HFF-Myc (cell line): ENCODE measurements around the gene JAM3.

Source experiments
- DNase-seq: peaks from one replicate; pipeline ENCODE4 v3.0.0-alpha.2; 2011; ENCODE audit warnings: low read depth; ENCODE audit errors: extremely low read depth
- H3K4me3 ChIP-seq: replicated peaks from 2 replicates; pipeline ENCODE4 v1.5.1; 2011; ENCODE audit warnings: low read depth, mild to moderate bottlenecking, control low read depth, low read length
- TF ChIP-seq, protein P1 (sequence below): IDR thresholded peaks from 2 replicates; pipeline ENCODE4 v1.5.1; 2012; ENCODE audit warnings: mild to moderate bottlenecking, low read depth, low read length, control low read depth; ENCODE audit errors: missing control alignments

The JAM3 gene

GRCh38 chr11:134068829-134069425, at the start of gene JAM3:
Gene JAM3 (plus strand): TSS chr11:134069072. CDS start chr11:134069084, 12 bp downstream.
- TF ChIP-seq, protein P1, sequence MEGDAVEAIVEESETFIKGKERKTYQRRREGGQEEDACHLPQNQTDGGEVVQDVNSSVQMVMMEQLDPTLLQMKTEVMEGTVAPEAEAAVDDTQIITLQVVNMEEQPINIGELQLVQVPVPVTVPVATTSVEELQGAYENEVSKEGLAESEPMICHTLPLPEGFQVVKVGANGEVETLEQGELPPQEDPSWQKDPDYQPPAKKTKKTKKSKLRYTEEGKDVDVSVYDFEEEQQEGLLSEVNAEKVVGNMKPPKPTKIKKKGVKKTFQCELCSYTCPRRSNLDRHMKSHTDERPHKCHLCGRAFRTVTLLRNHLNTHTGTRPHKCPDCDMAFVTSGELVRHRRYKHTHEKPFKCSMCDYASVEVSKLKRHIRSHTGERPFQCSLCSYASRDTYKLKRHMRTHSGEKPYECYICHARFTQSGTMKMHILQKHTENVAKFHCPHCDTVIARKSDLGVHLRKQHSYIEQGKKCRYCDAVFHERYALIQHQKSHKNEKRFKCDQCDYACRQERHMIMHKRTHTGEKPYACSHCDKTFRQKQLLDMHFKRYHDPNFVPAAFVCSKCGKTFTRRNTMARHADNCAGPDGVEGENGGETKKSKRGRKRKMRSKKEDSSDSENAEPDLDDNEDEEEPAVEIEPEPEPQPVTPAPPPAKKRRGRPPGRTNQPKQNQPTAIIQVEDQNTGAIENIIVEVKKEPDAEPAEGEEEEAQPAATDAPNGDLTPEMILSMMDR: no peak
- peak within 1 kb of the TSS; percentile 77 for H3K4me3 ChIP-seq
- DNase-seq: peak; percentile 77

GRCh38 chr11:134019500-134019899, 49.4 kb upstream of the JAM3 start:
- TF ChIP-seq, protein P1: no peak
- H3K4me3 ChIP-seq: no peak overlapping the region
- DNase-seq: no peak

- TF ChIP-seq, protein P1: no peak
- no peak for DNase-seq
- H3K4me3 ChIP-seq: no peak overlapping the region
Measured at GRCh38 chr11:134020598-134020997, 48.3 kb upstream of the JAM3 start.

DNA sequence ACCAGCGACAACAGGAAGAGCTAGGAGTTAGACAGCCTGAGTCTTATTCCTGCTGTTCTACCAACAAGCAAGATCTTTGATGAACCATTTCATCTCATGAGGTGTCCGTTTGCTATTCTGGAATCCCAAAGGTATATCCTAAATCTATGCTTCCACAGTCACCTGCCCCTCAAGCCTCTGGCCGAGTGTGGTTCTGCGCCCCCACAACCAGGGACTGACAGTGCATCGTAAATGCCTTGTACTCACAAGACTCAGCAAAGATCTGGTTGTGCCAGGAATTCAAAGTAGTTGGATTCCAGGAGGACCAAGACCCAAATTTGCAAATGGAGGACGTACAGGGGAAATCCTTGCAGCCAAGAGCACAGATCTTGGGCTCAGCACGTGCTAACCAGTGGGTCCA, 47.5 kb upstream of the JAM3 start:
- H3K4me3 ChIP-seq: no peak overlapping the region
- TF ChIP-seq, protein P1: no peak
- DNase-seq: no peak

DNA sequence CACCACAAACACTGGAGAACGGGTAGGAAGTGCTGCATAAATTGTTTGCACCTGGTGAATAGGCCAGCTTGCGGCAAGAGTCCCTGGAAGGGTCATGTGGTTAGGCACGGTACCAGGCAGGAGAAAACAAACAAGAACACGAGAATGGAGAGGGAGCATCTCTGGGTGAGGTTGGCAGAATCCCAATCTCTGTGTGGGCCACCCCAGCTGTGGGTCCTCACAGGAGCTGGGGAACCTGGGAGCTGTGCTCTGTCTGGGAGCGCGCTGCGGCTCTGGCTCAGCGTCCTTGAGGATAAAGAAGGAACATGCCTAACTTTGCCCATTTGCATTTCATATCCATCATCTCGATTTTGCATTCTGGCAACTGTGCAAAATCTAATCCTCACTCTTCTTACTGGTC, 46.1 kb upstream of the JAM3 start:
- DNase-seq: no peak
- TF ChIP-seq, protein P1: no peak

DNA sequence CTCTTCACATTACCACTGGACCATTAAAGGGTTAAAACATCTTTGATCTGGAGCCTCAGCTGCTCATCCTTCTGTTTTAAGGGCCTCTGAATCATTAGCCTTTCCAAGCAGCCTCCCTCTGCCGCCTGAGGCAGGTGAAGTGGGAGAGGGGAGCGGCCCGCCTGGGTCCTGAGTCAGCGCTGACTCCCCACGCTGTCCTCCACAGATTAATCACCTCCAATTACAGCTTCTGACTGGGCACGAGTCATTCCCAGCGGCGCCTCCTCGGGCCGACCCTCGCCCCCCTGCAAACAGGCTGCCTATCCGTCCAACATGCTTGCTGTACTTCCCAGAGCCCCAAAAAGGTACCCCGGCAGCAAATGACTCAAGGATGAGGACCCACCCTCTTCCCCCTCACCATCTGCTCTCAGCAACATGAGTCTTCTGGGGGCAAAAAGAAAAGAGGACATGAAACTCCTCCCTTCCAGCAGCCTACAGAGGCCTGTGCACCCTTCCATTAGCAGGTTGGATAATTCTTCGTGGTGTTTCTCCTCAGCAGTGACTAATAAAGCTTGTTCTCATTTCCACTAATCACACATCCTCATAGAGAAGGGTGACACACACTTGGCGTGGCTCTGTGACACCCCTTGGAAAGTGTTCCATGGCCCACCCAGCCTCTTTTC, 44.3 kb upstream of the JAM3 start:
- TF ChIP-seq, protein P1: no peak
- H3K4me3 ChIP-seq: no peak overlapping the region
- DNase-seq: no peak

More for the DNA sequence above, 46.1 kb upstream of the JAM3 start:
- H3K4me3 ChIP-seq: no peak overlapping the region

DNA sequence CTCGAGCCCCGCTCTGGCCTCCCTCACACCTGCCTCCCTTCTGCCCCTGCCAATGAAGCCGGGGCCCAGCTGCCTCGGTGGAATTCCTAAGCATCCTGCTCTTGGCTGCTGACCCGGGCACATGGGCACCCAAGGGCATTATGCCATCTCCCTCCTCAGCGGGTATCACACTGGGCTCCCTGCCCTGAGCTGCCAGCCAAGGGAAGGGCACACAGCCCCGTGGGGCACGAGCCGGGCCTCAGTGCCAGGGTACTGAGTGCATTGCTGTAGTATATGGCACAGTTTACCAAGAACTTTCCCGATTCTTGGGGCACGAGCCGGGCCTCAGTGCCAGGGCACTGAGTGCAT, 43.8 kb upstream of the JAM3 start:
- no peak for DNase-seq
- TF ChIP-seq, protein P1: no peak
- H3K4me3 ChIP-seq: no peak overlapping the region
